H1 (cell line): Measurements from ENCODE around the gene NKX6-1. TPM values are rescaled to one million over a fixed set of nuclear protein-coding genes. Genes with fewer than 3 reads are reported as not detected.
A peak's percentile ranks its signal among the peaks of the same experiment; 100 is the strongest.

Source experiments
- CHD1 ChIP-seq: IDR thresholded peaks from 2 replicates; pipeline ENCODE4 v1.6.1; 2012; ENCODE audit warnings: low read depth, low read length, improper control_type of control experiment
- CTBP2 ChIP-seq: IDR thresholded peaks from 2 replicates; pipeline ENCODE4 v1.7.0; 2011; ENCODE audit warnings: borderline replicate concordance, mild to moderate bottlenecking, moderate library complexity, mixed read lengths, low read length; ENCODE audit not compliant: insufficient read depth, insufficient read length
- EGR1 ChIP-seq: IDR thresholded peaks from 2 replicates; pipeline ENCODE4 v1.6.1; 2011; ENCODE audit warnings: low read depth, low read length, borderline replicate concordance
- EZH2 ChIP-seq: fragments of 200-600 bp; sonication (generic); IDR thresholded peaks from 2 replicates; pipeline ENCODE4 v1.7.1; 2012; ENCODE audit warnings: low read depth, mild to moderate bottlenecking, moderate library complexity, low read length, inconsistent platforms; ENCODE audit not compliant: severe bottlenecking
- KDM1A ChIP-seq: fragments of 200-600, 300-600 bp; sonication (generic); IDR thresholded peaks from 2 replicates; pipeline ENCODE4 v1.7.1; 2016; ENCODE audit warnings: mild to moderate bottlenecking, low read length, borderline replicate concordance
- NRF1 ChIP-seq: IDR thresholded peaks from 2 replicates; pipeline ENCODE4 v1.6.1; 2011; ENCODE audit warnings: mild to moderate bottlenecking, low read depth, low read length, improper control_type of control experiment
- PHF8 ChIP-seq: fragments of 200-600 bp; sonication (generic); conservative IDR thresholded peaks from 2 replicates; pipeline ENCODE4 v1.7.1; 2012; ENCODE audit warnings: low read depth, mild to moderate bottlenecking, inconsistent platforms, low read length, moderate library complexity
- RBBP5 ChIP-seq: IDR thresholded peaks from 2 replicates; pipeline ENCODE4 v1.7.1; 2012; ENCODE audit warnings: low read depth, mild to moderate bottlenecking, inconsistent platforms, low read length, moderate library complexity, borderline replicate concordance
- SP4 ChIP-seq: IDR thresholded peaks from 2 replicates; pipeline ENCODE4 v1.6.1; 2012; ENCODE audit warnings: low read length, inconsistent platforms
- SUZ12 ChIP-seq: fragments of 200-600 bp; sonication (generic); IDR thresholded peaks from 2 replicates; pipeline ENCODE4 v1.6.1; 2012; ENCODE audit warnings: mild to moderate bottlenecking, inconsistent platforms, low read length, moderate library complexity, mixed read lengths
- TBP ChIP-seq: IDR thresholded peaks from 2 replicates; pipeline ENCODE4 v1.6.1; 2011; ENCODE audit warnings: low read depth, low read length, improper control_type of control experiment
- TEAD4 ChIP-seq: IDR thresholded peaks from 2 replicates; pipeline ENCODE4 v1.6.1; 2012; ENCODE audit warnings: low read depth, low read length, inconsistent platforms, mixed read lengths
- ZNF274 ChIP-seq: IDR thresholded peaks from 2 replicates; pipeline ENCODE4 v1.7.0; 2012; ENCODE audit warnings: low read length, borderline replicate concordance; ENCODE audit errors: extremely low read depth
- polyA plus RNA-seq, 7 experiments: library from polyadenylated mRNA; depleted of rRNA in 3 of 7; stranded (reverse) in 5 of 7; unstranded in 2 of 7; fragments of >200 nt in 5 of 7; fragments of 200-250 nt in 2 of 7; gene quantifications; 1 replicate in 5 of 7; 2 replicates in 1 of 7; 4 replicates in 1 of 7; pipeline versions ENCODE4 v1.2.1 to v1.2.3, GENCODE V29; 2011 to 2013; ENCODE audit warnings: missing spikeins in 2 of 7, mixed read lengths in 2 of 7
- total RNA-seq: library from RNA; stranded (reverse); fragmentation: NEBNext Ultra II Directional; extraction: Animal tissue kit (Norgen Biotek cat#: 25700); gene quantifications from 2 replicates; pipeline ENCODE4 v1.2.1, GENCODE V29; 2021

The NKX6-1 gene
- total and polyA plus RNA-seq, 2 of the 8 experiments (the other 6 are each of a cell fraction or from before 2014, with no cell fraction given) = 0.03 to 0.45 TPM

DNA sequence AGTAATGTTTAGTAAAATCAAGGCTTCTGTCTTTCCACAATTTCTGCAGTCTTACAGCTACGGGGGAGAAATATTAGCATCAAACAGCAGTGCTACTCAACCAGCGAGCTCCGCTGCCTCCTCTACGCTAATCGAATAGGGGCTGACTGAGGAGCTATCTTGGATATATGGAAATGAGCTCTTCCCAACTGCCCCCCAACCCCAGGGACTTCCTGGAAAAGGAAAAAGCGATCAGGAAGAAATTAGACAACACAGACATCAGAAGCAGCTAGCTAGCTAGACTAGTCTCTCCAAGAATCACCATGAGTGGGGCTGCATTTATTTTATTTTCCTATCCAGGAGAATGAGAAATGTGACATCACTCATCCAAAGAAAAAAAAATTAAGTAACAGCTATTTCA, 7.6 kb downstream of the NKX6-1 start (continued):
- TF ChIP-seq SUZ12 (peak; percentile 61; the same call in 1 of the 2 replicates), RBBP5 (no peak), KDM1A (no peak), TBP (no peak), SP4 (no peak), TEAD4 (no peak), CTBP2 (no peak), ZNF274 (no peak), CHD1 (no peak), EGR1 (no peak), NRF1 (no peak), EZH2 (peak; percentile 55), PHF8 (no peak)
